Endothelial cell of umbilical vein (primary cell): ENCODE measurements around the gene KIAA1210. TPM values are rescaled to one million over a fixed set of nuclear protein-coding genes. Genes with fewer than 3 reads are reported as not detected.

Source experiments
- BruUV-seq: library from RNA; stranded (reverse); fragments of 400-500 nt; replicated peaks from 2 replicates; lab custom pipeline; 2021; lab: Mats Ljungman, UMichigan
- CTCF ChIA-PET: fragments of 300-600, 350-600 bp; sonication (Branson Sonifier 250); formaldehyde crosslinking; loops from one replicate; lab custom pipeline; 2021; ENCODE audit warnings: antibody characterized with exemption, inconsistent platforms; lab: Charles Lee
- POLR2A ChIA-PET: fragments of 300-600, 350-600 bp; sonication (Branson Sonifier 250); formaldehyde crosslinking; loops from one replicate; lab custom pipeline; 2021; ENCODE audit warnings: antibody characterized with exemption, inconsistent platforms; lab: Charles Lee
- DNase-seq: peaks from one replicate; pipeline ENCODE4 v3.0.0-alpha.2; 2011; ENCODE audit warnings: low read depth, low spot score
- FAIRE-seq: peaks from 2 replicates; lab custom pipeline; 2011; peaks lifted over from hg19 to GRCh38; lab: Jason Lieb, UNC
- H2AFZ ChIP-seq: 2 replicates; pipeline ENCODE4 v1.6.0; 2012; ENCODE audit warnings: low read depth, low read length, control low read depth, inconsistent platforms
- H3K27ac ChIP-seq: 2 replicates; pipeline ENCODE4 v1.5.1; 2011; ENCODE audit warnings: low read depth, mild to moderate bottlenecking, control low read depth, low read length, moderate library complexity; ENCODE audit not compliant: insufficient read depth
- H3K27me3 ChIP-seq, 2 experiments: 2 replicates each; pipeline versions ENCODE4 v1.6.0 to v1.6.1; 2011; ENCODE audit warnings: low read length in 2 of 2, mixed read lengths in 1 of 2; ENCODE audit not compliant: control insufficient read depth in 2 of 2, insufficient read depth in 2 of 2
- H3K36me3 ChIP-seq, 2 experiments: 2 replicates in 1 of 2; 3 replicates in 1 of 2; pipeline ENCODE4 v1.5.1; 2011; ENCODE audit warnings: low read length in 2 of 2, mild to moderate bottlenecking in 1 of 2, moderate library complexity in 1 of 2; ENCODE audit not compliant: control insufficient read depth in 2 of 2, insufficient read depth in 2 of 2; ENCODE audit errors: extremely low read depth in 1 of 2
- H3K4me1 ChIP-seq: 3 replicates; pipeline ENCODE4 v1.5.1; 2011; ENCODE audit warnings: mild to moderate bottlenecking, low read length; ENCODE audit not compliant: control insufficient read depth, insufficient read depth; ENCODE audit errors: extremely low read depth
- H3K4me2 ChIP-seq: 2 replicates; pipeline ENCODE4 v1.6.1; 2011; ENCODE audit warnings: low read length, control low read depth, mixed read lengths; ENCODE audit not compliant: insufficient read depth
- H3K4me3 ChIP-seq, 3 experiments: fragments of 200-600 bp in 1 of 3; sonication (generic), shearing (Covaris generic) in 1 of 3; replicated peaks in 1 of 3; 2 replicates each; pipeline ENCODE4 v1.5.1; 2011 to 2016; ENCODE audit warnings: control low read depth in 3 of 3, low read length in 3 of 3, mild to moderate bottlenecking in 2 of 3, inconsistent platforms in 1 of 3, low read depth in 1 of 3, moderate library complexity in 1 of 3; ENCODE audit not compliant: insufficient read depth in 1 of 3
- H3K79me2 ChIP-seq: 2 replicates; pipeline ENCODE4 v1.6.0; 2012; ENCODE audit warnings: low read length, inconsistent platforms; ENCODE audit not compliant: control insufficient read depth, insufficient read depth
- H3K9ac ChIP-seq: replicated peaks from 2 replicates; pipeline ENCODE3; 2011; ENCODE audit warnings: low read length, control low read depth; ENCODE audit not compliant: insufficient read depth; ENCODE audit errors: extremely low read depth
- H3K9me1 ChIP-seq: replicated peaks from 3 replicates; pipeline ENCODE4 v1.6.0; 2011; ENCODE audit warnings: mild to moderate bottlenecking, low read length; ENCODE audit not compliant: control insufficient read depth, insufficient read depth; ENCODE audit errors: extremely low read depth
- H3K9me3 ChIP-seq: replicated peaks from 2 replicates; pipeline ENCODE4 v1.5.1; 2012; ENCODE audit warnings: low read length, inconsistent platforms; ENCODE audit not compliant: control insufficient read depth, insufficient read depth
- H4K20me1 ChIP-seq: replicated peaks from 2 replicates; pipeline ENCODE3; 2011; ENCODE audit warnings: mild to moderate bottlenecking, low read length; ENCODE audit not compliant: control insufficient read depth, insufficient read depth; ENCODE audit errors: extremely low read depth
- CTCF ChIP-seq, 2 donors: IDR thresholded peaks; 1 replicate in 1 of 2; 2 replicates in 1 of 2; pipeline ENCODE4 v1.5.1; 2011; ENCODE audit warnings: low read length in 2 of 2, mild to moderate bottlenecking in 2 of 2, moderate library complexity in 2 of 2, control low read depth in 1 of 2, inconsistent platforms in 1 of 2, low read depth in 1 of 2; ENCODE audit not compliant: insufficient read depth in 1 of 2; ENCODE audit errors: extremely low read depth in 1 of 2
- EZH2 ChIP-seq: IDR thresholded peaks from 2 replicates; pipeline ENCODE4 v1.6.1; 2012; ENCODE audit warnings: borderline replicate concordance, low read depth, mild to moderate bottlenecking, moderate library complexity, low read length, inconsistent platforms; ENCODE audit not compliant: severe bottlenecking
- FOS ChIP-seq: IDR thresholded peaks from 2 replicates; pipeline ENCODE4 v1.6.1; 2011; ENCODE audit warnings: mild to moderate bottlenecking, low read length, moderate library complexity, borderline replicate concordance; ENCODE audit not compliant: insufficient read depth
- GATA2 ChIP-seq: IDR thresholded peaks from 2 replicates; pipeline ENCODE4 v1.7.0; 2011; ENCODE audit warnings: low read depth, mild to moderate bottlenecking, moderate library complexity, mixed read lengths, low read length; ENCODE audit not compliant: insufficient read length, insufficient read depth
- JUN ChIP-seq: IDR thresholded peaks from 2 replicates; pipeline ENCODE4 v1.6.1; 2011; ENCODE audit warnings: borderline replicate concordance, low read depth; ENCODE audit not compliant: insufficient read length, insufficient read depth
- MAX ChIP-seq: IDR thresholded peaks from 2 replicates; pipeline ENCODE4 v1.6.1; 2011; ENCODE audit not compliant: insufficient read depth, insufficient read length
- MYC ChIP-seq: IDR thresholded peaks from one replicate; pipeline ENCODE4 v1.6.1; 2011; ENCODE audit warnings: mild to moderate bottlenecking, low read depth, low read length
- POLR2A ChIP-seq: IDR thresholded peaks from 2 replicates; pipeline ENCODE4 v1.6.1; 2012; ENCODE audit warnings: low read depth, mild to moderate bottlenecking, control low read depth, low read length
- POLR2AphosphoS5 ChIP-seq: IDR thresholded peaks from 2 replicates; pipeline ENCODE4 v1.6.1; 2012; ENCODE audit warnings: low read depth, mild to moderate bottlenecking, control low read depth, low read length, moderate library complexity; ENCODE audit not compliant: insufficient read depth
- dilution Hi-C: fragments of 300-500 bp; cut with MboI; formaldehyde crosslinking; loops from one replicate; pipeline ENCODE4 v1.15.0; 2019; ENCODE audit warnings: low sequenced_read_pairs; ENCODE audit not compliant: extremely low pct_ligation_motif_present
- intact Hi-C: fragments of 100-400 bp; cut with micrococcal nuclease; formaldehyde crosslinking; loops from one replicate; pipeline ENCODE4 v1.10.0; 2022
- polyA plus RNA-seq, 4 experiments: library from polyadenylated mRNA; depleted of rRNA in 3 of 4; stranded (reverse) in 3 of 4; unstranded in 1 of 4; fragments of >200 nt; gene quantifications; 2 replicates each; pipeline versions ENCODE4 v1.2.1 to v1.2.3, GENCODE V29; 2011 to 2012; ENCODE audit warnings: missing spikeins in 1 of 4
- total RNA-seq: library from RNA; stranded (reverse); gene quantifications from 2 replicates; pipeline ENCODE4 v1.2.3, GENCODE V29; 2021

The KIAA1210 gene
- total and polyA plus RNA-seq, 2 donors (not counting 3 experiments of a cell fraction or from before 2014, with no cell fraction given) = not detected

GRCh38 chrX:119062750-119063374, 64.8 kb downstream of the KIAA1210 start:
- FAIRE-seq (no peak), DNase-seq (no peak)
- no peak overlapping the region for H2AFZ ChIP-seq
- BruUV-seq = no TSS peak
- ChIA-PET POLR2A (no interaction called here), CTCF (interaction anchor here (0.7 to 1.0 kb wide), 2 partner anchors 18 to 215 kb away, joined by 3 read pairs; no protein-coding TSS in a partner anchor)
- no peak for TF ChIP-seq POLR2A
- no peak for TF ChIP-seq GATA2
- no peak for TF ChIP-seq CTCF (IDR thresholded peaks at IDR 0.05; ENCODE audit: extremely low read depth in 1 of 2, insufficient read depth in 1 of 2, low read depth in 1 of 2, low read length in 2 of 2)
- no peak for TF ChIP-seq EZH2
- TF ChIP-seq MAX = no peak
- TF ChIP-seq FOS = no peak
- no peak for TF ChIP-seq POLR2AphosphoS5
- TF ChIP-seq JUN = no peak
- TF ChIP-seq MYC = no peak
- H3K36me3 ChIP-seq = no peaks in the 10 kb centered on the region
- intact Hi-C loops = no loop called here
- peaks cover 0 to 2% of the 10 kb centered on the region in 2 experiments for H3K27me3 ChIP-seq
- no peaks in the 10 kb centered on the region for H3K79me2 ChIP-seq
- no peaks in the 10 kb centered on the region for H3K4me1 ChIP-seq
- no peaks in the 10 kb centered on the region for H4K20me1 ChIP-seq
- no peak overlapping the region for H3K27ac ChIP-seq
- dilution Hi-C loops = no loop called here
- H3K4me3 ChIP-seq = no peak overlapping the region
- no peak overlapping the region for H3K9ac ChIP-seq
- H3K9me1 ChIP-seq = no peaks in the 10 kb centered on the region
- no peaks in the 10 kb centered on the region for H3K9me3 ChIP-seq
- H3K4me2 ChIP-seq = no peak overlapping the region
